ENCODE data around the gene GLIPR1.

The GLIPR1 gene

GRCh38 chr12:75489613-75490210 lies 9.2 kb downstream of the GLIPR1 start:
- no peak for TF ChIP-seq CTCF (IDR thresholded peaks at IDR 0.05)

- TF ChIP-seq CTCF (IDR thresholded peaks at IDR 0.05) = no peak
Measured at GRCh38 chr12:75491169-75491568, 10.6 kb downstream of the GLIPR1 start.

GRCh38 chr12:75503459-75503858 lies 22.9 kb downstream of the GLIPR1 start:
- TF ChIP-seq CTCF (IDR thresholded peaks at IDR 0.05) = no peak

GRCh38 chr12:75503866-75504265 lies 23.3 kb downstream of the GLIPR1 start:
- TF ChIP-seq CTCF (IDR thresholded peaks at IDR 0.05) = no peak

- TF ChIP-seq CTCF (IDR thresholded peaks at IDR 0.05) = peak; percentile 75
Measured at GRCh38 chr12:75505706-75506312, 25.3 kb downstream of the GLIPR1 start.

- TF ChIP-seq CTCF (IDR thresholded peaks at IDR 0.05) = no peak
Measured at GRCh38 chr12:75507086-75507485, 26.5 kb downstream of the GLIPR1 start.

- no peak for TF ChIP-seq CTCF (IDR thresholded peaks at IDR 0.05)
Measured at GRCh38 chr12:75508159-75508558, 27.6 kb downstream of the GLIPR1 start.

- no peak for TF ChIP-seq CTCF (IDR thresholded peaks at IDR 0.05)
Measured at GRCh38 chr12:75509621-75510020, 29.1 kb downstream of the GLIPR1 start.

All from LNCAP (cell line).